Liver (tissue), 9 donors: Measurements from ENCODE around the gene KRT36. TPM values are rescaled to one million over a fixed set of nuclear protein-coding genes. Genes with fewer than 3 reads are reported as not detected.

Experiments
- DNase-seq: peaks from one replicate; pipeline ENCODE4 v3.0.0-alpha.2; 2017; ENCODE audit warnings: low spot score
- H3K27ac ChIP-seq, 2 donors: one replicate each; pipeline ENCODE4 v1.7.0; 2013; ENCODE audit warnings: inconsistent platforms in 2 of 2, low read length in 2 of 2, control low read depth in 1 of 2, low read depth in 1 of 2, mild to moderate bottlenecking in 1 of 2
- H3K27me3 ChIP-seq, 4 donors: one replicate each; pipeline versions ENCODE4 v1.6.1 to v1.7.0; 2013; ENCODE audit warnings: low read length in 3 of 4, inconsistent platforms in 1 of 4, mild to moderate bottlenecking in 1 of 4, moderate library complexity in 1 of 4; ENCODE audit not compliant: control insufficient read depth in 4 of 4, insufficient read depth in 4 of 4
- H3K36me3 ChIP-seq, 4 donors: one replicate each; pipeline versions ENCODE4 v1.6.1 to v1.7.0; 2013; ENCODE audit warnings: low read length in 3 of 4, mild to moderate bottlenecking in 3 of 4, low read depth in 1 of 4, moderate library complexity in 1 of 4; ENCODE audit not compliant: control insufficient read depth in 4 of 4, insufficient read depth in 3 of 4
- H3K4me1 ChIP-seq, 4 donors: one replicate each; pipeline versions ENCODE4 v1.6.1 to v1.7.0; 2013; ENCODE audit warnings: low read length in 3 of 4, mild to moderate bottlenecking in 3 of 4, moderate library complexity in 1 of 4; ENCODE audit not compliant: control insufficient read depth in 4 of 4, insufficient read depth in 4 of 4
- H3K4me3 ChIP-seq, 3 donors: one replicate each; pipeline versions ENCODE4 v1.6.1 to v1.7.0; 2013; ENCODE audit warnings: low read length in 3 of 3, control low read depth in 1 of 3, low read depth in 1 of 3, mild to moderate bottlenecking in 1 of 3
- H3K9ac ChIP-seq, 2 donors: one replicate each; pipeline ENCODE4 v1.7.0; 2013; ENCODE audit warnings: low read length in 2 of 2, mild to moderate bottlenecking in 2 of 2, moderate library complexity in 2 of 2, control low read depth in 1 of 2, low read depth in 1 of 2
- H3K9me3 ChIP-seq, 4 donors: one replicate each; pipeline versions ENCODE4 v1.6.1 to v1.7.0; 2013; ENCODE audit warnings: low read length in 3 of 4; ENCODE audit not compliant: control insufficient read depth in 4 of 4
- FOXA1 ChIP-seq: IDR thresholded peaks from 2 replicates; pipeline ENCODE4 v1.6.1; 2016; ENCODE audit warnings: antibody characterized with exemption
- FOXA2 ChIP-seq: IDR thresholded peaks from 2 replicates; pipeline ENCODE4 v1.6.1; 2016; ENCODE audit warnings: antibody characterized with exemption
- GABPA ChIP-seq, 2 donors: IDR thresholded peaks in 1 of 2; conservative IDR thresholded peaks in 1 of 2; 2 replicates each; pipeline ENCODE4 v1.6.1; 2016; ENCODE audit warnings: antibody characterized with exemption in 2 of 2, mild to moderate bottlenecking in 1 of 2, moderate library complexity in 1 of 2
- HNF4A ChIP-seq, 2 donors: conservative IDR thresholded peaks; 2 replicates each; pipeline ENCODE4 v1.6.1; 2016; ENCODE audit warnings: antibody characterized with exemption in 2 of 2, mild to moderate bottlenecking in 2 of 2
- HNF4G ChIP-seq: IDR thresholded peaks from 2 replicates; pipeline ENCODE4 v1.6.1; 2016; ENCODE audit warnings: antibody characterized with exemption
- JUND ChIP-seq, 2 donors: IDR thresholded peaks; 2 replicates each; pipeline ENCODE4 v1.6.1; 2016; ENCODE audit warnings: antibody characterized with exemption in 2 of 2
- NR2F2 ChIP-seq: IDR thresholded peaks from 2 replicates; pipeline ENCODE4 v1.6.1; 2016; ENCODE audit warnings: antibody characterized with exemption
- RXRA ChIP-seq, 2 donors: IDR thresholded peaks; 2 replicates each; pipeline ENCODE4 v1.6.1; 2017 to 2018; ENCODE audit warnings: antibody characterized with exemption in 2 of 2, mild to moderate bottlenecking in 1 of 2
- SP1 ChIP-seq: IDR thresholded peaks from 2 replicates; pipeline ENCODE4 v1.6.1; 2018; ENCODE audit warnings: antibody characterized with exemption, mild to moderate bottlenecking
- TAF1 ChIP-seq: conservative IDR thresholded peaks from 2 replicates; pipeline ENCODE4 v1.6.1; 2016; ENCODE audit warnings: antibody characterized with exemption, mild to moderate bottlenecking
- YY1 ChIP-seq: IDR thresholded peaks from 2 replicates; pipeline ENCODE4 v1.6.1; 2016; ENCODE audit warnings: antibody characterized with exemption, mild to moderate bottlenecking
- WGBS: extraction: QIAGEN DNeasy Blood & Tissue Kit; methylation state at CpG from one replicate; pipeline ENCODE4 v1.1.7; 2013; 5-methylcytosine and 5-hydroxymethylcytosine counted together
- polyA plus RNA-seq, 2 donors: library from polyadenylated mRNA; stranded (reverse) in 1 of 2; unstranded in 1 of 2; fragments of 200-250 nt in 1 of 2; fragments of >200 nt in 1 of 2; fragmentation: Nextera tagmentation in 1 of 2; extraction: Ambion mirVana in 1 of 2; gene quantifications; one replicate each; pipeline versions ENCODE4 v1.2.1 to v1.2.3, GENCODE V29; 2013 to 2015
- total RNA-seq, 2 donors: library from RNA; depleted of rRNA; stranded (reverse); fragments of >200 nt; gene quantifications; one replicate each; pipeline ENCODE4 v1.2.3, GENCODE V29; 2014
- TF ChIP-seq, protein P1 (sequence below): IDR thresholded peaks from 2 replicates; pipeline ENCODE4 v1.6.1; 2016; ENCODE audit warnings: antibody characterized with exemption
- TF ChIP-seq, protein P2 (sequence below): IDR thresholded peaks from 2 replicates; pipeline ENCODE4 v1.6.1; 2016; ENCODE audit warnings: antibody characterized with exemption
- TF ChIP-seq, protein P3 (sequence below): IDR thresholded peaks from 2 replicates; pipeline ENCODE4 v1.6.1; 2016; ENCODE audit warnings: antibody characterized with exemption, mild to moderate bottlenecking
- donor health status: healthy.
- donor health status: healthy.
- donor health status: healthy.
- donor health status: healthy.
- donor health status: healthy.

The KRT36 gene
- total and polyA plus RNA-seq, 4 donors: 0.05 TPM; not detected in 3

DNA sequence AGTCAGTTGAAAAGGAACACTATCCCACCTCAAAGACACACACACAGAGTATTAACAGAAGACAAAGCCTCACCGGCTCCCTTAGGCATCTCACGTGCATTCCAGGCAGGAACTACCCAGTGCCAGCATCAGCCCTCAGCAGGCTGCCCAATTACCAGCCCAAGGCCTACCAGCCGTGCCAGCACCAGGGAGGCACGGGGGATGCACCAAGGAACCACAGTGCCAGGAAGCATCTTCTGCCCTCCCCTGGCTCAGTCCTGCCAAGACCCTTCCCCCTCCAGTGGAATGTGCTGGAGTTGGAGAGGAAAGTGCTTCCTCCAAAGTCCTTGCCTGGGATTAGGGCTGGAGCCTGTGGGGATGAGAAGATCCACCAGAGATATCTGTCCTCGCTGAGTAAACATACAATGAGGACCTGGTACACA lies 49.4 kb upstream of the KRT36 start (continued):
- TF ChIP-seq HNF4A (conservative IDR thresholded peaks at IDR 0.05): no peak

DNA sequence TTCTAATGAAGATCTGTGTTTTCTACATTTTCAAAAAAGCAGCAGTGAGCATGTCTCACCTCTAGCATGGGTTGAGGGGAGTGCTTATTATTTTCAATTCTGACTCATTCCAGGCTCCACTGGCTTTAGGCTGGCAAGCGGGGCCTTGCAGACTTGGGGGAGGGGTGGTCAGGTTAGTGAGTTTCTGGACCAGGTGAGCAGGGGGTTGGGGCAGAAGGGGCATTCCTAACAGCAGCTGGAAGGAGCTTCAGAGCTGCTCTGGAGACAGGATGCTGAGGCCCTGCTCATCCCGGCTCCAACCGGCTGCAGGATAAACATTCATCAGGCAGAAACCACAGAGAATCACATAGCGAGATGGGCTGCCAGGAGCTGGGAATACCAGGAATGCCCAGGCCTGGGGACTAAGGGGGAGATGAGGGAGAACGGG lies 48.9 kb upstream of the KRT36 start:
- 80% methylated on average over 5 of the region's 5 CpGs for WGBS
- Histone ChIP-seq H3K27me3 (peaks cover 0 to 2% (median 0%) of the 10 kb centered on the region in 4 donors), H3K9me3 (no peaks in the 10 kb centered on the region), H3K9ac (no peak overlapping the region), H3K4me1 (no peaks in the 10 kb centered on the region), H3K27ac (no peak overlapping the region), H3K36me3 (no peaks in the 10 kb centered on the region), H3K4me3 (no peak overlapping the region)
- DNase-seq: no peak
- no peak for TF ChIP-seq HNF4G
- TF ChIP-seq JUND (IDR thresholded peaks at IDR 0.05): no peak
- no peak for TF ChIP-seq SP1
- TF ChIP-seq, protein P1, sequence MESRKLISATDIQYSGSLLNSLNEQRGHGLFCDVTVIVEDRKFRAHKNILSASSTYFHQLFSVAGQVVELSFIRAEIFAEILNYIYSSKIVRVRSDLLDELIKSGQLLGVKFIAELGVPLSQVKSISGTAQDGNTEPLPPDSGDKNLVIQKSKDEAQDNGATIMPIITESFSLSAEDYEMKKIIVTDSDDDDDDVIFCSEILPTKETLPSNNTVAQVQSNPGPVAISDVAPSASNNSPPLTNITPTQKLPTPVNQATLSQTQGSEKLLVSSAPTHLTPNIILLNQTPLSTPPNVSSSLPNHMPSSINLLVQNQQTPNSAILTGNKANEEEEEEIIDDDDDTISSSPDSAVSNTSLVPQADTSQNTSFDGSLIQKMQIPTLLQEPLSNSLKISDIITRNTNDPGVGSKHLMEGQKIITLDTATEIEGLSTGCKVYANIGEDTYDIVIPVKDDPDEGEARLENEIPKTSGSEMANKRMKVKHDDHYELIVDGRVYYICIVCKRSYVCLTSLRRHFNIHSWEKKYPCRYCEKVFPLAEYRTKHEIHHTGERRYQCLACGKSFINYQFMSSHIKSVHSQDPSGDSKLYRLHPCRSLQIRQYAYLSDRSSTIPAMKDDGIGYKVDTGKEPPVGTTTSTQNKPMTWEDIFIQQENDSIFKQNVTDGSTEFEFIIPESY: no peak

DNA sequence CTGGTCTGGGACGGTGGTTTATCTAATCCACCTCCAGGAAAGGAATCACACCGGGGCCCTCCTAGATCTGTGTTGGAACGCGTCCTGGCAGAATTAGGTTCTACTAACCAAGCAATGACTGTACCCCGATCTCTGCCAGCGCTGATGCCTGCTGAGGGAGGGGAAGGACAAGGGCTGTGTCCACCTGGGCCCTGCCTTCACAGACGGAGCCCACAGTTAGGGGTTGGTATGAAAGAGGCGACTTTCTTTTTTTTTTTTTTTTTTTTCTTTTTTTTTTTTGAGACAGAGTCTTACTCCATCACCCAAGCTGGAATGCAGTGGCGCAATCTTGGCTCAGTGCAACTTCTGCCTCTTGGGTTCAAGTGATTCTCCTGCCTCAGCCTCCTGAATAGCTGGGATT lies 48.3 kb upstream of the KRT36 start:
- H3K9ac ChIP-seq: no peak overlapping the region
- DNase-seq: no peak
- peaks cover 0 to 2% (median 0%) of the 10 kb centered on the region in 4 donors for H3K27me3 ChIP-seq
- no peak overlapping the region for H3K4me3 ChIP-seq
- WGBS: 91% methylated on average over 9 of the region's 9 CpGs
- TF ChIP-seq YY1: no peak
- TF ChIP-seq, protein P2, sequence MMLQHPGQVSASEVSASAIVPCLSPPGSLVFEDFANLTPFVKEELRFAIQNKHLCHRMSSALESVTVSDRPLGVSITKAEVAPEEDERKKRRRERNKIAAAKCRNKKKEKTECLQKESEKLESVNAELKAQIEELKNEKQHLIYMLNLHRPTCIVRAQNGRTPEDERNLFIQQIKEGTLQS: no peak
- no peak for TF ChIP-seq TAF1
- TF ChIP-seq FOXA1: no peak
- no peak for TF ChIP-seq HNF4A (conservative IDR thresholded peaks at IDR 0.05)
- TF ChIP-seq GABPA (IDR thresholded peaks at IDR 0.05 in 1 of 2, conservative IDR thresholded peaks at IDR 0.05 in 1 of 2): no peak
- no peak for TF ChIP-seq RXRA (IDR thresholded peaks at IDR 0.05)
- TF ChIP-seq, protein P3, sequence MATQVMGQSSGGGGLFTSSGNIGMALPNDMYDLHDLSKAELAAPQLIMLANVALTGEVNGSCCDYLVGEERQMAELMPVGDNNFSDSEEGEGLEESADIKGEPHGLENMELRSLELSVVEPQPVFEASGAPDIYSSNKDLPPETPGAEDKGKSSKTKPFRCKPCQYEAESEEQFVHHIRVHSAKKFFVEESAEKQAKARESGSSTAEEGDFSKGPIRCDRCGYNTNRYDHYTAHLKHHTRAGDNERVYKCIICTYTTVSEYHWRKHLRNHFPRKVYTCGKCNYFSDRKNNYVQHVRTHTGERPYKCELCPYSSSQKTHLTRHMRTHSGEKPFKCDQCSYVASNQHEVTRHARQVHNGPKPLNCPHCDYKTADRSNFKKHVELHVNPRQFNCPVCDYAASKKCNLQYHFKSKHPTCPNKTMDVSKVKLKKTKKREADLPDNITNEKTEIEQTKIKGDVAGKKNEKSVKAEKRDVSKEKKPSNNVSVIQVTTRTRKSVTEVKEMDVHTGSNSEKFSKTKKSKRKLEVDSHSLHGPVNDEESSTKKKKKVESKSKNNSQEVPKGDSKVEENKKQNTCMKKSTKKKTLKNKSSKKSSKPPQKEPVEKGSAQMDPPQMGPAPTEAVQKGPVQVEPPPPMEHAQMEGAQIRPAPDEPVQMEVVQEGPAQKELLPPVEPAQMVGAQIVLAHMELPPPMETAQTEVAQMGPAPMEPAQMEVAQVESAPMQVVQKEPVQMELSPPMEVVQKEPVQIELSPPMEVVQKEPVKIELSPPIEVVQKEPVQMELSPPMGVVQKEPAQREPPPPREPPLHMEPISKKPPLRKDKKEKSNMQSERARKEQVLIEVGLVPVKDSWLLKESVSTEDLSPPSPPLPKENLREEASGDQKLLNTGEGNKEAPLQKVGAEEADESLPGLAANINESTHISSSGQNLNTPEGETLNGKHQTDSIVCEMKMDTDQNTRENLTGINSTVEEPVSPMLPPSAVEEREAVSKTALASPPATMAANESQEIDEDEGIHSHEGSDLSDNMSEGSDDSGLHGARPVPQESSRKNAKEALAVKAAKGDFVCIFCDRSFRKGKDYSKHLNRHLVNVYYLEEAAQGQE: no peak
- TF ChIP-seq FOXA2: no peak
- no peak for TF ChIP-seq NR2F2
- no peaks in the 10 kb centered on the region for H3K36me3 ChIP-seq
- no peaks in the 10 kb centered on the region for H3K4me1 ChIP-seq
- H3K9me3 ChIP-seq: no peaks in the 10 kb centered on the region
- no peak overlapping the region for H3K27ac ChIP-seq
